ENCODE data around the gene LUC7L. TPM values are rescaled to one million over a fixed set of nuclear protein-coding genes. Genes with fewer than 3 reads are reported as not detected.

Gene LUC7L
- polyA plus RNA-seq, 2 of the 4 experiments (the other 2 are of a cell fraction), result 51.6 to 67.6 TPM

- FAIRE-seq (no peak), DNase-seq (ENCODE audit: low read depth in 1 of 2, low spot score in 1 of 2) (peak; percentile 91 to 95), ATAC-seq (peak; percentile 88 to 91)
- Histone ChIP-seq H3K27ac (peak within 1 kb of the TSS; percentile 93 to 96), H3K4me3 (peak within 1 kb of the TSS; percentile 78), H3K9me3 (no peaks in the 10 kb centered on the region), H3K4me1 (0 out of 3 replicates have a peak, but pooled peaks cover 2% of the 10 kb centered on the region), H3K4me2 (peak within 1 kb of the TSS; percentile 84)
- 3% methylated on average over 67 of the region's 85 CpGs for WGBS (ENCODE audit: missing lambda C conversion rate)
- POLR2A ChIA-PET, result interaction anchor here (0.6 to 2.5 kb wide), 8 partner anchors 9 to 182 kb away, joined by 3 to 11 read pairs (median 5); partner anchors contain the start of genes AXIN1, DECR2 and POLR3K
- CTCF ChIA-PET, result interaction anchor here (0.6 to 3.2 kb wide), 12 partner anchors 10 to 383 kb away, joined by 3 to 20 read pairs (median 4); partner anchors contain the start of genes AXIN1 and HBQ1
- TF ChIP-seq CHD4 (IDR thresholded peaks at IDR 0.05; ENCODE audit: borderline replicate concordance) (no peak), HEYL (CRISPR knock-in tag; IDR thresholded peaks at IDR 0.05) (no peak), FOSL2 (IDR thresholded peaks at IDR 0.05) (no peak), FOSL2 (CRISPR knock-in tag; IDR thresholded peaks at IDR 0.05) (0 out of 2 replicates have a peak, but pooled peaks have one; percentile 3), USF2 (IDR thresholded peaks at IDR 0.05) (0 out of 2 replicates have a peak, but pooled peaks have one; percentile 12), RFX5 (IDR thresholded peaks at IDR 0.05) (no peak), CTCF (IDR thresholded peaks at IDR 0.05) (peak; percentile 57), GATA3 (IDR thresholded peaks at IDR 0.05; ENCODE audit: borderline replicate concordance) (no peak), MYC (IDR thresholded peaks at IDR 0.05; ENCODE audit: borderline replicate concordance, low read length) (no peak; the same call in 1 of the 2 replicates), MAX (IDR thresholded peaks at IDR 0.05) (peak; percentile 89), BHLHE40 (IDR thresholded peaks at IDR 0.05; ENCODE audit: low read depth, low read length) (no peak), CBX2 (IDR thresholded peaks at IDR 0.05; ENCODE audit: borderline replicate concordance, low read depth) (no peak), MAZ (IDR thresholded peaks at IDR 0.05; ENCODE audit: borderline replicate concordance, low read depth, low read length) (no peak), RCOR1 (IDR thresholded peaks at IDR 0.05; ENCODE audit: low read depth, low read length) (no peak), JUN (IDR thresholded peaks at IDR 0.05) (peak; percentile 85 to 95), CBX8 (IDR thresholded peaks at IDR 0.05) (no peak), CHD2 (IDR thresholded peaks at IDR 0.05; ENCODE audit: low read length, partially characterized antibody) (no peak), PBX3 (IDR thresholded peaks at IDR 0.05) (peak; percentile 50; the same call in 1 of the 2 replicates), TP53 (CRISPR knock-in tag; IDR thresholded peaks at IDR 0.05) (0 out of 2 replicates have a peak, but pooled peaks have one; percentile 10), NR3C1 (IDR thresholded peaks at IDR 0.05) (no peak), JUNB (IDR thresholded peaks at IDR 0.05) (no peak), RAD21 (conservative IDR thresholded peaks at IDR 0.05 in 1 of 2, IDR thresholded peaks at IDR 0.05 in 1 of 2) (0 out of 5 replicates have a peak, but pooled peaks of 1 of the 2 experiments have one; percentile 41), ZC3H11A (IDR thresholded peaks at IDR 0.05) (no peak), SREBF2 (IDR thresholded peaks at IDR 0.05) (no peak), RNF2 (IDR thresholded peaks at IDR 0.05; ENCODE audit: borderline replicate concordance, low read depth) (no peak), FOSB (CRISPR knock-in tag; IDR thresholded peaks at IDR 0.05) (no peak), KDM5A (IDR thresholded peaks at IDR 0.05) (0 out of 2 replicates have a peak, but pooled peaks have one; percentile 10), HDAC2 (IDR thresholded peaks at IDR 0.05) (no peak), NFE2L2 (conservative IDR thresholded peaks at IDR 0.05; ENCODE audit: low read length) (no peak), FOXS1 (CRISPR knock-in tag; IDR thresholded peaks at IDR 0.05) (no peak), ZNF302 (CRISPR knock-in tag; IDR thresholded peaks at IDR 0.05) (no peak), KDM1A (IDR thresholded peaks at IDR 0.05; ENCODE audit: low read depth) (no peak), HES2 (IDR thresholded peaks at IDR 0.05) (no peak), ZFP36 (IDR thresholded peaks at IDR 0.05; ENCODE audit: borderline replicate concordance, partially characterized antibody) (no peak), CEBPB (IDR thresholded peaks at IDR 0.05) (peak in 1 of 2 experiments; percentile 61; a peak in 1 of 4 replicates), BCL3 (IDR thresholded peaks at IDR 0.05) (peak; percentile 95)
Measured at GRCh38 chr16:234468-235305, 5.4 kb upstream of the LUC7L start, which contains the start of gene FAM234A. TSS of gene FAM234A (plus strand) at chr16:234821. CDS start at chr16:254414, 19,593 bp downstream.
